Measurements from ENCODE around the gene PCDHA2.
"Not testable (repeated sequence)": the region's sequence is repeated elsewhere in the genome, so short reads cannot be mapped to it uniquely, and the experiment has no call there.

The PCDHA2 gene

GRCh38 chr5:140808889-140809291, 14.2 kb downstream of the PCDHA2 start:
- no peak for TF ChIP-seq CTCF (IDR thresholded peaks at IDR 0.05)
- peaks cover 85% of the 10 kb centered on the region for H3K9me3 Mint-ChIP-seq
- peaks cover 81% of the 10 kb centered on the region for H3K36me3 Mint-ChIP-seq (ENCODE audit: low read depth)
- no peak overlapping the region for H3K27ac Mint-ChIP-seq
- no peak for DNase-seq
- no peak overlapping the region for H3K4me3 Mint-ChIP-seq
- H3K27me3 Mint-ChIP-seq (ENCODE audit: low read depth, poor library complexity), result no peaks in the 10 kb centered on the region
- no peaks in the 10 kb centered on the region for H3K4me1 Mint-ChIP-seq

GRCh38 chr5:140821375-140822280, 27.0 kb downstream of the PCDHA2 start, which contains the start of gene PCDHA5:
Gene PCDHA5, plus strand, starts transcription at chr5:140821613.
- H3K27ac Mint-ChIP-seq, result no peak within 1 kb of the TSS
- TF ChIP-seq CTCF (IDR thresholded peaks at IDR 0.05), result no peak
- no peak within 1 kb of the TSS for H3K4me3 Mint-ChIP-seq
- peaks cover 71% of the 10 kb centered on the region for H3K36me3 Mint-ChIP-seq (ENCODE audit: low read depth)
- no peaks in the 10 kb centered on the region for H3K4me1 Mint-ChIP-seq
- no peak for DNase-seq
- H3K27me3 Mint-ChIP-seq (ENCODE audit: low read depth, poor library complexity), result no peaks in the 10 kb centered on the region
- peaks cover 64% of the 10 kb centered on the region for H3K9me3 Mint-ChIP-seq

GRCh38 chr5:140822281-140822629, 27.6 kb downstream of the PCDHA2 start:
- Mint-ChIP-seq H3K4me3 (no peak overlapping the region), H3K9me3 (peaks cover 65% of the 10 kb centered on the region), H3K27me3 (ENCODE audit: low read depth, poor library complexity) (no peaks in the 10 kb centered on the region), H3K4me1 (peaks cover 5% of the 10 kb centered on the region), H3K36me3 (ENCODE audit: low read depth) (peaks cover 71% of the 10 kb centered on the region), H3K27ac (no peak overlapping the region)
- DNase-seq, result no peak
- TF ChIP-seq CTCF (IDR thresholded peaks at IDR 0.05), result no peak

GRCh38 chr5:140822969-140823368, 28.3 kb downstream of the PCDHA2 start:
- not testable (repeated sequence) for DNase-seq; H3K4me3 Mint-ChIP-seq; H3K27ac Mint-ChIP-seq; H3K4me1 Mint-ChIP-seq; H3K27me3 Mint-ChIP-seq (ENCODE audit: low read depth, poor library complexity)
- H3K9me3 Mint-ChIP-seq, result peaks cover 63% of the 10 kb centered on the region
- peaks cover 71% of the 10 kb centered on the region for H3K36me3 Mint-ChIP-seq (ENCODE audit: low read depth)

- Mint-ChIP-seq H3K27me3 (ENCODE audit: low read depth, poor library complexity) (no peaks in the 10 kb centered on the region), H3K9me3 (peaks cover 63% of the 10 kb centered on the region), H3K36me3 (ENCODE audit: low read depth) (peaks cover 71% of the 10 kb centered on the region), H3K4me3 (no peak overlapping the region), H3K27ac (no peak overlapping the region), H3K4me1 (peaks cover 5% of the 10 kb centered on the region)
- no peak for TF ChIP-seq CTCF (IDR thresholded peaks at IDR 0.05)
- no peak for DNase-seq
These were observed 28.8 kb downstream of the PCDHA2 start for GRCh38 chr5:140823475-140823874.

- peaks cover 73% of the 10 kb centered on the region for H3K9me3 Mint-ChIP-seq
- no peaks in the 10 kb centered on the region for H3K27me3 Mint-ChIP-seq (ENCODE audit: low read depth, poor library complexity)
- H3K4me3 Mint-ChIP-seq, result peak within 1 kb of the TSS; percentile 80
- peak; percentile 25 for DNase-seq
- peak; percentile 37 for TF ChIP-seq CTCF (IDR thresholded peaks at IDR 0.05)
- H3K4me1 Mint-ChIP-seq, result peaks cover 5% of the 10 kb centered on the region
- peak within 1 kb of the TSS; percentile 60 for H3K27ac Mint-ChIP-seq
- H3K36me3 Mint-ChIP-seq (ENCODE audit: low read depth), result peaks cover 81% of the 10 kb centered on the region
These were observed 33.2 kb downstream of the PCDHA2 start, which contains the start of gene PCDHA6 for GRCh38 chr5:140827704-140828361. Gene PCDHA6, plus strand, starts transcription at chr5:140827960. Its CDS starts 132 bp downstream, at chr5:140828092.

Data from nephron progenitor cell (in vitro differentiated cells).